ENCODE measurements around the gene NAV2.

GRCh38 chr11:19774329-19774728 is 61.7 kb downstream of the NAV2 start:
- TF ChIP-seq EZH2 (IDR thresholded peaks at IDR 0.05; ENCODE audit: low read length, missing control alignments), result no peak
- TF ChIP-seq CTCF (conservative IDR thresholded peaks at IDR 0.05 in 1 of 2, IDR thresholded peaks at IDR 0.05 in 1 of 2; ENCODE audit: low read depth in 1 of 2, low read length in 2 of 2), result no peak
